Measurements from ENCODE around the gene RPLP1.

The RPLP1 gene

GRCh38 chr15:69459066-69459465 lies 6.4 kb downstream of the RPLP1 start:
- DNase-seq (ENCODE audit: low read depth): peak; percentile 36

GRCh38 chr15:69460481-69460880 lies 7.9 kb downstream of the RPLP1 start:
- no peak for TF ChIP-seq POLR2A (IDR thresholded peaks at IDR 0.05; ENCODE audit: extremely low read depth, insufficient read length)
- no peak for TF ChIP-seq MAX (IDR thresholded peaks at IDR 0.05; ENCODE audit: low read depth, low read length)
- TF ChIP-seq CTCF (IDR thresholded peaks at IDR 0.05; ENCODE audit: low read depth, low read length): no peak
- no peak for TF ChIP-seq MYC (IDR thresholded peaks at IDR 0.05; ENCODE audit: low read depth, low read length)

More at GRCh38 chr15:69459066-69459465, 6.4 kb downstream of the RPLP1 start:
- H3K4me3 ChIP-seq (ENCODE audit: low read depth, low read length): no peak overlapping the region
- TF ChIP-seq POLR2A (IDR thresholded peaks at IDR 0.05; ENCODE audit: extremely low read depth, insufficient read length): no peak
- TF ChIP-seq MYC (IDR thresholded peaks at IDR 0.05; ENCODE audit: low read depth, low read length): no peak
- no peak for TF ChIP-seq CTCF (IDR thresholded peaks at IDR 0.05; ENCODE audit: low read depth, low read length)
- no peak for TF ChIP-seq MAX (IDR thresholded peaks at IDR 0.05; ENCODE audit: low read depth, low read length)

GRCh38 chr15:69462030-69462492 lies 9.4 kb downstream of the RPLP1 start:
- DNase-seq (ENCODE audit: low read depth): no peak
- TF ChIP-seq MAX (IDR thresholded peaks at IDR 0.05; ENCODE audit: low read depth, low read length) (no peak), POLR2A (IDR thresholded peaks at IDR 0.05; ENCODE audit: extremely low read depth, insufficient read length) (no peak), MYC (IDR thresholded peaks at IDR 0.05; ENCODE audit: low read depth, low read length) (no peak), CTCF (IDR thresholded peaks at IDR 0.05; ENCODE audit: low read depth, low read length) (no peak)
- H3K4me3 ChIP-seq (ENCODE audit: low read depth, low read length): peak overlapping the region; percentile 61

More at GRCh38 chr15:69460481-69460880, 7.9 kb downstream of the RPLP1 start:
- no peak overlapping the region for H3K4me3 ChIP-seq (ENCODE audit: low read depth, low read length)
- no peak for DNase-seq (ENCODE audit: low read depth)

- DNase-seq (ENCODE audit: low read depth): peak; percentile 96
- TF ChIP-seq MYC (IDR thresholded peaks at IDR 0.05; ENCODE audit: low read depth, low read length): peak; percentile 10; the same call in 1 of the 2 replicates
- TF ChIP-seq MAX (IDR thresholded peaks at IDR 0.05; ENCODE audit: low read depth, low read length): peak; percentile 19; the same call in 1 of the 2 replicates
- peak; percentile 48 for TF ChIP-seq POLR2A (IDR thresholded peaks at IDR 0.05; ENCODE audit: extremely low read depth, insufficient read length)
- peak; percentile 74 for TF ChIP-seq CTCF (IDR thresholded peaks at IDR 0.05; ENCODE audit: low read depth, low read length)
- peak overlapping the region; percentile 61 for H3K4me3 ChIP-seq (ENCODE audit: low read depth, low read length)
Measured at GRCh38 chr15:69462493-69463181, 10.0 kb downstream of the RPLP1 start.

GRCh38 chr15:69463182-69463756 lies 10.7 kb downstream of the RPLP1 start:
- DNase-seq (ENCODE audit: low read depth): no peak
- no peak for TF ChIP-seq MAX (IDR thresholded peaks at IDR 0.05; ENCODE audit: low read depth, low read length)
- H3K4me3 ChIP-seq (ENCODE audit: low read depth, low read length): peak overlapping the region; percentile 49

GRCh38 chr15:69465253-69465652 lies 12.6 kb downstream of the RPLP1 start:
- TF ChIP-seq CTCF (IDR thresholded peaks at IDR 0.05; ENCODE audit: low read depth, low read length) (no peak), MAX (IDR thresholded peaks at IDR 0.05; ENCODE audit: low read depth, low read length) (no peak), POLR2A (IDR thresholded peaks at IDR 0.05; ENCODE audit: extremely low read depth, insufficient read length) (no peak), MYC (IDR thresholded peaks at IDR 0.05; ENCODE audit: low read depth, low read length) (no peak)
- no peak overlapping the region for H3K4me3 ChIP-seq (ENCODE audit: low read depth, low read length)
- no peak for DNase-seq (ENCODE audit: low read depth)

Measured in NB4 (cell line).